NCI-H1105 treated with DMSO at 0.1 percent for 48 hours (cell line): Measurements from ENCODE around the gene TRIM47.
A peak's percentile ranks its signal among the peaks of the same experiment; 100 is the strongest.
"Not testable (repeated sequence)": the region's sequence is repeated elsewhere in the genome, so short reads cannot be mapped to it uniquely, and the experiment has no call there.

ENCODE experiments used
- DNase-seq: peaks from one replicate; lab custom pipeline; 2025; lab: John Stamatoyannopoulos, UW

Gene TRIM47

DNA sequence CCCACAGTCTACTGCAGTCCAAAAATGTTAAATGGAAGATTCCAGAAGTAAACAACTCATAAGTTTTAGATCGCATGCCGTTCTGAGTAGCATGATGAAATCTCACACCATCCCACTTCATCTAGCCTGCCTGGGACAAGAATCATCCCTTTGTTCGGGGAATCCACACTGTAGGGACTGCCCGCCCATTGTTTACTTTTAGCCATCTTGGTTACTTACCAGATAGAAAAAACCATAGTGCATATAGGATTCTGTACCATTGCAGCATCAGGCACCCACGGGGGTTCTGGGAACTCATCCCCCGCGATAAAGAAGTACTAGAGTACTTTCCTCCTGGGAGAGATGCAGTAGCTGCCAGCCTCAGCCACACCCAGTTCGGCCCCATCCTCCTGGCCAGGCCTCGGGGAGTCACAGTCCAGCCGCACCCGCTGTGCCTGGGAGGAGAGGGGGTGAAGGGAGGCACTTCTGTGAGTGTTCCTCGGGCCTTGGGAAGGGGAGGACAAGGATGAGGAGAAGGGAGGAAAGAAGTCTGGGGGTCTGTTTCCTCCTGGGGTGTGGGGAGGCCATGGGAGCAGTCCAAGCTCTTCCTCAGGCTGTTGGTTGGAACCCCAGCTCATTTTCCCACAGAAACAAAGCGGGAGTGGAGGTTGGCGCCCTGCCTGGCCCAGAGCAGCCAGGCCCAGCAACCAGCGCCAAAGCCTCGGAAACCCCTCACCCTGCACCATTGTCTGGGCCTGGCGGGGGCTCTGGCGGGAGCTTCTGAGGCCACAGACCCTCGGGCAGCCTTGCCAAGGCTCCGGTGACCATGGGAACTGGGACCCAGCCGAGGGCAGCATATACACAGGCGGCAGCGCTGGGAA, 8.9 kb downstream of the TRIM47 start:
- DNase-seq, result no peak

DNA sequence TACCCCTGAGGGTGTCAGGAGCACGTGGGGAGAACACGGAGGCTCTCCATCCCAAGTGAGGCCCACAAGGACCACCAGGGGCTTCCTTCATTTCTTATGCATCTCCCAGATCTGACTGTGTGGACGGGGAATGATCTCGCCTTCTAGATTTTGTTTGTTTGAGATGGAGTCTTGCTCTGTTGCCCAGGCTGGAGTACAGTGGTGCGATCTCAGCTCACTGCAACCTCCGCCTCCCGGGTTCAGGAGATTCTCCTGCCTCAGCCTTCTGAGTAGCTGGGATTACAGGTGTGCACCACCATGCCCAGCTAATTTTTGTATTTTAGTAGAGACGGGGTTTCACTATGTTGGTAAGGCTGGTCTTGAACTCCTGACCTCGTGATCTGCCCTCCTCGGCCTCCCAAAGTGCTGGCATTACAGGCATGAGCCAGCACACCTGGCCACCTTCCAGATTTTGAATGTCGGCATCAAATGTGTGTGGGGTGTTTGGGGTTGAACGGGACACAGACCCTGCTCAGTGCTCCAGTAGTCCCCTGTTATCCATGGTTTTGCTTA, 9.6 kb downstream of the TRIM47 start:
- not testable (repeated sequence) for DNase-seq

DNA sequence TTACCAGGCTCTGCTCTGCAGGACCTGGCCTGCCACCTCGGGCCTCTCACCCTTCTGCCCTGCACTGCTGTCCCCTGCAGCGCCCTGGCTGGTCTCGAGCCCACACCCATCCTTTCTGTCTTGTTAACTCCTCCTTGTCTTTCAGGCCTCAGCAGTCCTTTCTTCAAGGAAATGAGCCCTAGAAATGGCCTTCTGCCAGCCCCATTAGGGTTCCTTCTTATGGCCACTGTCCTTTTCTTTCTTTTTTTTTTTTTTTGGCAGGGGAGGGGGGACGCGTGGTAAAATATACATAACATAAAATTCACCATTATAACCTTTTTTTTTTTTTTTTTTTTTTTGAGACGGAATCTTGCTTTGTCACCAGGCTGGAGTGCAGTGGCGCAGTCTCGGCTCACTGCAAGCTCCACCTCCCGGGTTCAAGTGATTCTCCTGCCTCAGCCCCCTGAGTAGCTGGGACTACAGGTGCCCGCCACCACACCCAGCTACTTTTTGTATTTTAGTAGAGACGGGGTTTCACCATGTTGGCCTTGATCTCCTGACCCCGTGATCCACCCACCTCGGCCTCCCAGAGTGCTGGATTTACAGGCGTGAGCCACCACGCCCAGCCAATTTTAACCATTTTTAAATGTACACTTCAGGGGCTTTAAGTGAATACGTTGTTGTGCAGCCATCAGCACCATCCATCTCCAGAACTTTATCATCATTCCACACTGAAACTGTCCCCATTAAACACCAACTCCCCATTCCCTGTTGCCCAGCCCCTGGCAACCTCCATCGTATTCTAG, 12.8 kb downstream of the TRIM47 start:
- DNase-seq, result not testable (repeated sequence)

DNA sequence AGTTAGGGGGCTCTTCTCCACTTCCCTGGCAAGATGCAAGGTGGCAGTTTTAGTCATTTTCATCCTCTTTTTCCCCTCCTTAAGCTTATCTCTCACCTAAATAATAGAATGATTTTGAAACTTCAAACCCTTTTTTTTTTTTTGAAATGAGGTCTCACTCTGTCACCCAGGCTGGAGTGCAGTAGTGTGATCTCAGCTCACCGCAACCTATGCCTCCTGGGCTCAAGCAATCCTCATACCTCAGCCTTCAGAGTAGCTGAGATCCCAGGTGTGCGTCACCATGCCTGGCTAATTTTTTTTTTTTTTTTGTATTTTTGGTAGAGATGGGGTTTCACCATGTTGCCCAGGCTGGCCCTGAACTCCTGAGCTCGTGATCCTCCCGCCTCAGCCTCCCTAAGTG, 13.5 kb downstream of the TRIM47 start:
- not testable (repeated sequence) for DNase-seq

DNA sequence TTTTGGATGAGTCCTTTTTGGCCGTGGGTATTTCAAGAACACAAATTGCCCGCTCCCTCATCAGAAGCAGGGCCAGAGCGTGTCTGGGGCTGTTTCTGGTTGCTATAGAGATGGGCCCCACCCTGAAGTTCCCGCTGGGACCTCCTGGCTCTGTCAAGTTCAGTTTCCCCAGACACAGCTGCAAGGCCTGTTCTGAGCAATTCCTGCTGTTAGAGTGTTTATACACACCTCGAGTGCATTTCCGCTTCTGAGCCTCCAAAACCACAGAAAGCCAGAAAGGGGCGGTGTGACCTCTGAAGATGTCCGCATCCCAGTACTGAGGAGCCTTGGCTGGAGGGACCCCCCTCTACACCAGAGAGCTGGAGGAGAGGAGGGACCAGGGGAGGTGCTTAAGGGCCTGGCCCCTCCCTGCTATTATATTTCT, 13.9 kb downstream of the TRIM47 start:
- no peak for DNase-seq

DNA sequence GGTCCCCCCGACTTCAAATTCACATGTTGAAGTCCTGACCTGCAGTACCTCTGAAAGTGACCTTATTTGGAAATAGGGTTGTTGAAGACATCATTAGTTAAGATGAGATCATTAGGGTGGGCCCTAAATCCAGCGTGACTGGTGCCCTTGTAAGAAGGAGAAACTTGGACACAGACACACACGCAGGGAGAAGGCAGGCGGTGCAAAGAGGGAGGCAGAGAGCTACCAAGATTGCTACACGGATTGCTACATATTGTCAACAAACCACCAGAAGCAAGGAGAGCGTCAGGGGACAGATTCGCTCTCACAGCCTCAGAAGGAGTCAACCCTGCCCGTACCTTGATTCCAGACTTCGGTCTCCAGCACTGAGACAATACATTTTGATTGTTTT, 16.5 kb downstream of the TRIM47 start:
- DNase-seq, result no peak

DNA sequence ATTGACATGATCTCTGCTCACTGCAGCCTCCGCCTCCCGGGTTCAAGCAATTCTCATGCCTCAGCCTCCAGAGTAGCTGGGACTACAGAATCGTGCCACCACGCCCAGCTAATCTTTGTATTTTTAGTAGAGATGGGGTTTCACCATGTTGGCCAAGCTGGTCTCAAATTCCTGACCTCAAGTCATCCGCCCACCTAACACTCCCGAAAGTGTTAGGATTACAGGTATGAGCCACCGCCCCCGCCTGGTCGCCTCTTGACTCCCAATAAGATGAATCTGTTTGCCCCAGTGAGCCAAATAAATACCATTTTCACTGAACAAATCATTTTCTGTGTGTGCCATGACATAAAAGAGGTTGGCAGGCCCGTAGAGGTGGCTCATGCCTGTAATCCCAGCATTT, 19.0 kb downstream of the TRIM47 start:
- not testable (repeated sequence) for DNase-seq

DNA sequence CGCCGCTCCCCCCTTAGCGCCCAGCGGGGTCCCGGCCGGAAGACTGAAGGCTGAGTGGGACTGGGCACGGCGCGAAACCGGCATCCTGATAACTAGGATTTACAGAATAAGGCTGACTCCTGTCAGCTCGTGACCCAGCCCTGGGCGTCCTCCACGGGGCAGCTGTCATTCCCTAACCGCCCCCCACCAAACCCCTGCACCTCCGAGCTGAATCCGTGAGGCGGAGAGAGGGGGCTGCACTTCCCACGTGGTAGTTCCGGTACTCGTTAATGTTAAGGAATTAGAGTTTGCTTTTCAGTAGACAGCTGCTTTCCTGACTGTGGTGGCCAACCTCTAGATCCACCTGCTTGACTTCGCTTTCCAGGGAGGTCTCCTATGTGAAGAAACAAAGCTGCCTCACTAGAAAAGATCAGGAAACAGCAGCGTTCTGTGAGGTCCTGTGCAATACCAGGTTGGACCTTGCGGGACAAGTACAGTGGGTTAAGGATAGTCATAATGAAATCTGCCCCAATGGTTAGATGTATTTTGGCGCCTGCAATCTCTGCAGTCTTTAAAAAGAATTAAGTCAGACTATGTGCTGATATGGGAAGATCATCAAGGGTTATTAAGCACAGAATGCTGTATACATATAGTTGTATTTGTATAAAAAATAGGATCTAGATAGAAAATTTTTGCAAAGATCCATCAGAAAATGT, 22.2 kb downstream of the TRIM47 start:
- DNase-seq, result no peak

DNA sequence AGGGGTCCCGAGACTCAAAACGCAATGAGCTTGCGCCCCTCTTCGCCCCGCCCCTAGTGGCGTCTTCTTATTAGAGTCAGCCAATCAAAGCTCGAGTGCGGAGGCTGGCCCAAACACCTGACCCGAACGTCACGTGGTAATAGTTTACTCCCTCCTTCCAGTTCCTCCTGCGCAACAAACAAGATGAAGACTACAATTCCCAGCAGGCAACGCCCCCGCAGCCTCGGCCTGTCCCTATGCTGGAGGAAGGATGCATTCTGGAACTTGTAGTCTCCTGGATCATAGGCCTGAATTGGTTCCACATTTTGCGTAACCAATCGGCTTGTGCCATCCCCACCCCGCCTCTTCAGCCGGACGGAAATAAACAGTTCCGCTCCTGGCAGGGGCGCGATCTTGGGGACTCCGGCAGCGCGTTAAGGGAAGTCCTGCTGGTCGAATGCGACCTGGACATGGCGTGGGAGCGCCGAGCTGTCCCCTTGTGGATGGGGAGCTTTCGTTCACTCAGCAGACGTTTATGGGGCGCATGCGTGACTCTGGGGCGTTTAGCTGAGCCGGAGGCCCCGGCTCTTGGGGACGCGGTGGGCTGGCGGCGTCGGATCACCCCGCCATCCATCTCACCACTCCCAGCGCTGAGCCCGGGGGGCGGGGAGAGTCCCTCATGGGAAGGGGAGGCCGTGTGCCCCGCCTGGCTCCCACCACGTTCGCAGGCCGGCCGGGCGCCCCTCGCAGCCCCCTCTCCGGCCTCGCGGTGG, 22.9 kb downstream of the TRIM47 start, which contains the start of gene WBP2:
Gene WBP2 (minus strand): TSS at position 26 of the 752 bp plus-strand sequence. CDS start 38 bp downstream, outside the sequence.
- DNase-seq, result peak; percentile 99

DNA sequence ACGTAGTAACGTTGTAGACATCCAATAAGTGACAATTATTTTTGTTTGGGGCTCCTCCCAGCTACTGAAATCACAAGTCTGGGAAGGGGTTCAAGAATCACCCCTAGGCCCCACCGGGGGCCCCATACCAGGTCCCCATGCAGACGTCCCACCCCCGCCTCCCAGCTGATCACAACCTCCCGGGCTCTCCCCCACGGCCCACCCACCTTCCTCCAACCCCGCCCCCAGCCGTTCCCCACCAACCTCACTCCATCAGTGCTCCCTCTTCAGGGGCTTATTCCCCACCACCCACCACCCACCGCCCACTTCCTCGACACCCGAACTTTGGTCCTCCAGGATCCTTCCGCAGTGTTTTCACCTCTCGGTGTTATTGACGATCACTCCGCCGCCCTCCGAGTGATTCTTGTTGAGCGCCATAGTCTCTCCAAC, 23.5 kb downstream of the TRIM47 start:
- DNase-seq, result no peak

DNA sequence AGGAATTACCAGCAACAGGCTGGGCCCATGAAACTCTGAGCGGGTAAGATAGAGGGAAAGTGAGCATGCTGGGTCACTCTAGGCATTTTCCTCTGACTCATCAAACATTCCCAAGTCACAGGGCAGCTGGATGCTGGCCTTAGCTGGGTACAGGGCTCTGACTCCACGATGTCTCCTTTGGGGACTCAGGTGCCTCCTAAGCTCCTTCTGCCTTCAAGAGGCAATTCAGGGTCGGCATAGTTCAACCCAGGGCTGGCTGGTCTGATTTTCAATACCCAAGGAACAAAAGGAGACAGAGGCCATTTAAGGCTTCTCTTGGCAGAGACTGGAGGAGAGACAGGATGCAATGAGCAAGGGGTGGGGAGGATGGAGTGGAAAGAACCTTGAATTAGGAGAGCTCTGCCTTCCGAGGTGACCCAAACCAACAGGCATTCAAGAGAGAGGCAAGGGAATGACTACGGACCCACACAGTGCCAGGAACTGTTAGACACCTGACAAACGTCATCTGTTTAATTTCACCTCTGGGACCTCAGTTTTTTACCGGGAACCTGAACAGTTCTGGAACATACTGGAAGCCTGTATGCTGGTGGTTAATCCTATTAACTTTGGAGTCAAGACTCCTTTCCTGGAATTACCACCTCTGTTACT, 24.2 kb downstream of the TRIM47 start:
- no peak for DNase-seq

DNA sequence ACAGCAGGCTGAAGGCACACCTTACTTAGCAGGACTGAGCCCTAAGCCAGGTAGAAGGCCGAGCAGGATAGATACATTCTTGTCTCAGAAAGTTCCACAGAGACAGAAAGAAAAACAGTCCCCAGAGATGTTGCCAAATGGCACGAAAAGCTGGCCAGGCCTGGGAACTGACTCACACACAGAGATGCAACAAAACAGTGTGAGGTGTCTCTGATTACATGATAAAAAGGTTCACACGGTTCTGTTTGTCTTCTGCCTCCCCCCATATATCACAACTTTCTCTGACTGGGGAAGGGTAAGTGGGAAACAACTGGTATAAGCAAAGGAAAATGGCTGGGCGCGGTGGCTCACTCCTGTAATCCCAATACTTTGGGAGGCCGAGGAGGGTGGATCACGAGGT, 24.9 kb downstream of the TRIM47 start:
- no peak for DNase-seq

DNA sequence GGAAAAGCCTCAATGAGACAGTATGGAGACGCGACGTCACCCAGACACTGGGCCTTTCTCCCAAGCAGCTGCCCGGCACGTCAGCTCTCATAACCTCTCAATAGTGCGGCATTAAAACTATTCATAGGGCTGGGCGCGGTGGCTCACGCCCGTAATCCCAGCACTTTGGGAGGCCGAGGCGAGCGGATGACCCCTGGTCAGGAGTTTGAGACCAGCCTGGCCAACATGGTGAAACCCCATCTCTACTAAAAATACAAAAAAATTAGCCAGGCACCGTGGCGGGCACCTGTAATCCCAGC, 26.7 kb downstream of the TRIM47 start:
- not testable (repeated sequence) for DNase-seq

DNA sequence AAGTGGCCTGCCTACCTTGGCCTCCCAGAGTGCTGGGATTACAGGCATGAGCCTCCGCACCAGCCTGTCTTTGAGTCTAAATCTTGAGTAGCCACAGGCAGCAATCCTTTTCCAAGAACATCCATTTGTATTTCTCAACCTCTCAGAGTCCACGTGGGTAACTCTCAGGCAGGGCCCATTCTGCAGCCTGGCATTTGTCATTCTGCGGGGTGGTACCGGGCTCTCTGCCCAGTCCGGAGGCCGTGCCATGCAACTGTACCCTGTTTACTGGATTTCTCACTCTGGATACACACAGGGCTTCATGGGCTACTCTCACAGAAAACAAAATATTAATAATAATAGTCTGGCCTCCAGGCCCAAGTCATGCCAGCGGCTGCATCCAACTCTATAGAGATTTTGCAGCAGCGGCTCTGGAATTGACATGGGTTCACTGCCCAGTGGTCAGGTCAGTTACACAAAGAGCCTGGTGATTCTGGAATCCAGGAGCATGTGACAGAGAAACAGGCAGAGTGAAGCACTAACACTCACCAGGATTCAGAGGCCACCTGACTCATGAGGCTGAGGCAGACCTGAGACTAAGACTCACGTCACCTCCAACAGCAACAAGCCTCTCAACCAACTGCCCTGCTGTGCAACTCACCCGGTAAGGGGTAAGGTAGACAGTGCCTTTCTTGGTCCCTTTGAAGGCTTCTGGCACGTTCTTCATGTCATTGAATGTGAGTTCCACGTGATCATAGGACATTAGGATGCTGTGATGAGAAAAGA, 27.3 kb downstream of the TRIM47 start:
- no peak for DNase-seq

DNA sequence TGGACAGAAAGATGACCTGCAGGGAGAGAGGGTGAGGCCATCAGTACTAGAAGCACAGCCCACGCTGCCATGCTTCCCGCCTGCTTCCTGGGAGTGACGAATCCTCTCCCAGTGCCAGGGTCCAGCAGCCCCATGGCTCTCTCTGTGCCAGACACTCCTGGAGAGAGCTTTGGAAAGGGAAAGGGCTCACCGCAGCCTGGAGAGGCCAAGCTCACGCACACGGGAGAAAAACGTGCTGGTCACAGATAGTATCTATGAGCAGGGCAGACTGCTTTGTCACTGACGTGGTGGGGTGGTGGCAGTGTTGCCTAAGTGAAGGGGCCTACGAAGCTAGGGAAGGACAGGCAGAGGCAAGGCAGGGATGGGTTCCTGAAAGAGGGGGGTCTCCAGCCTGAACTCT, 28.7 kb downstream of the TRIM47 start:
- no peak for DNase-seq

DNA sequence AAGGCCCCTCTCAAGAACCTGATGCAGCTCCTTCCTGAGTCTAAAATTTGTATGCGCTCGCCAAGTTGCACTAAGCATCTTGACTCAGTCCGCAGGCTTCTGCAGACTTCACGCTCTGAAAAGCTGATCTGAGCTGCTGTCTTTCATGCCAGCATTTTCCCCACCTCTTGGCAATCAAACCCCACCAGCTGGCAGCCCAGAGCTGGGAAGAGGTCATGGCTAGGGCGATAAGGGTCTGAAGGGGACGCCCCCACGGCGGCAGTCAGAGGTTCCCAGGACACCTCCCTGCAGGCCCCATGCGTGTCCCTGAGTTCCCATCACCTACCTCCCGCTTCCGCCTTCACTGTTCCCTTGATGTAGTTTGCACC, 29.1 kb downstream of the TRIM47 start:
- DNase-seq, result no peak

DNA sequence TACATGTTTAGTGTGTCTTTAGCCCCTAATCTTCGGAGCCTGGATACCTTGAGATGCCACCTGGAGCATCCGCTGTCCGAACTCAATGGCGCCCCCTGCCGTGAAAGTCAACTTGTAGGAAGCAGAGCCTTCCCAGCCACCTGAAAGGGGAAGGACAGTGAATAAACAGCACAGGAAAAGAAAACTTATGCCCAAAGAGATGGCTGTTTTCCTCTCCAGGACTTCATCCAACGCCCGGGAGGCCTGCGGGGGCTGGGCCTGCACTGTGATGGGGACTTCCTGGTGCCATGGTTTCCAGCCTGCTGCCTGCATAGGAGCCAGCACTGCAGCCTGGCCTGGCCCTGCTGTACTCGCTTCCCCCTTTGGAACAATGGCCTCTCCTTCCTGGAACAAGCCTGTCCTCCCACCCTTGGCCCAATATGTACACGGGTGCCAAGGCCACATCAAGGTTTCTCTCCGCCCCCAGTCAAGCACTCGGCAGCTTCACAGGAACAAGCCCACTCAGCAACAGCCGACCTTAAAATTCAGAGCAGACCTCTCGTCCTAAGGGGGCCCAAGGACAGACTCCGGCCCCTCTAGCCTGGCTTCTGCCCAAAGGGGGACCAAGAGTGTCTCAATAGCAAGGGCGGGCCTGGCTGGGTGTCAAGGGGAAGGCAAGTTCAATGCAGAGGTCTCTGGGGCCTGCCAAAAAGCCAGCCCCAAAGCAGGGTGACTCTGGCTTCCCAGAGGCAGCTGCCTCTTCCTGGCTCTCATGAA, 29.7 kb downstream of the TRIM47 start:
- DNase-seq, result peak; percentile 22

DNA sequence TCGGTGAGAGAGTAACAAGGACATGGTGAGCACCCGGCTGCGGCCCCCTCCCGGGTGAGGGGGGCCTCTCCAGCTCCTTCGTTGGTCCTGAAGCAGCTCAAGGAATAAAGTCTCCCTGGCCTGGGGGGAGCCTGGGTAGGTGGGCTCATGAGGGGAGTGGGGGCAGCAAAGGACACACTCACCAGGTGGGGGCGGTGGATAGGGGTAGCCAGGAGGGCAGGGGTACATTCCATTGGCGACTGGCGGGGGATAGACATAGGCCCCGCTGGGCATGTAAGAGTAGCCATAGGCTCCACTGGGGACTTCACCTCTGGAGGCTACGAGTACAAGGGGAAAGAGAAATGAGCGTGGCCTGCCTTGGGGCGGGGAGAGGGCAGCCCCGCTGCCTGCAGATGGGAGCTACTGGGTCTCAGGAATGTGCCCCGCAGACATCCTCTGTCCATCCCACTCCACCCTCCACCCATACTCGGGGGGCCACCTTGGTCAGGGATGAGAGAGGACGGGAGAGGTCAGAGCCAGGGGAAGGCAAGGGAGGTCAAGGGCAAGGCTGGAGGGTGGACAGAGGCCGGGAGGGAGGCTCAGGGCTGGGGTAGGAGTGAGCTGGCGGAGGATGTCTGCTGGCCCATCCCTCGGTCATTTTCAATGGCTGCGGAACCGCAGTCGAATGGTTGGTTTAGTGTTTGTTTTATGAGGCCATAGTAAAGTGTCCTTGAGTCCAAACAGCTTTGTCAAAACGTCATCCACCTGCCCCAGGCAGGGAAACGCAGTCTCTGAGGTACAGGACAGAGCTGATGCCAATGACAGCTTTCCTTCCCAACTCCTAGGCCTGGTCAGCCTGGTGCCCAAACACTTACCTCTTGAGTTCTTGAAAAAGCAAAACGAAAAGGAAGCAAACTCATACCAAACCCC, 30.5 kb downstream of the TRIM47 start:
- DNase-seq, result no peak
